Mononuclear cell (primary cell): Measurements from ENCODE around the gene ENDOU. TPM values are rescaled to one million over a fixed set of nuclear protein-coding genes. Genes with fewer than 3 reads are reported as not detected.
"Not testable (repeated sequence)": the region's sequence is repeated elsewhere in the genome, so short reads cannot be mapped to it uniquely, and the experiment has no call there.

Experiments used
- H3K27me3 ChIP-seq: 2 replicates; pipeline ENCODE4 v1.6.0; 2011; ENCODE audit warnings: low read length, control low read depth; ENCODE audit not compliant: insufficient read depth
- H3K4me1 ChIP-seq: 2 replicates; pipeline ENCODE4 v1.5.1; 2011; ENCODE audit warnings: mild to moderate bottlenecking, low read length, control low read depth; ENCODE audit not compliant: insufficient read depth
- H3K4me3 ChIP-seq: 2 replicates; pipeline ENCODE4 v1.5.1; 2011; ENCODE audit warnings: mild to moderate bottlenecking, low read length, moderate library complexity
- H3K9me3 ChIP-seq: 2 replicates; pipeline ENCODE4 v1.5.1; 2011; ENCODE audit warnings: low read depth, mild to moderate bottlenecking, control low read depth, low read length
- total RNA-seq: library from RNA; depleted of rRNA; stranded (reverse); fragments of >200 nt; gene quantifications from one replicate; pipeline ENCODE4 v1.2.3, GENCODE V29; 2012

ENDOU gene
- total RNA-seq, 1 donor: not detected

- Histone ChIP-seq H3K4me1 (peaks cover 65% of the 10 kb centered on the region), H3K9me3 (no peaks in the 10 kb centered on the region), H3K27me3 (no peaks in the 10 kb centered on the region), H3K4me3 (no peak overlapping the region)
These were observed 17.3 kb downstream of the ENDOU start for GRCh38 chr12:47707905-47708543.

GRCh38 chr12:47707355-47707754 lies 17.9 kb downstream of the ENDOU start:
- H3K27me3 ChIP-seq: no peaks in the 10 kb centered on the region
- H3K9me3 ChIP-seq: no peaks in the 10 kb centered on the region
- peaks cover 68% of the 10 kb centered on the region for H3K4me1 ChIP-seq
- H3K4me3 ChIP-seq: no peak overlapping the region

GRCh38 chr12:47705566-47706425 lies 19.5 kb downstream of the ENDOU start, which contains the start of gene RPAP3:
Gene RPAP3 (minus strand): TSS chr12:47706030. CDS start chr12:47702840, 3,190 bp downstream.
- Histone ChIP-seq H3K4me1 (peaks cover 63% of the 10 kb centered on the region), H3K4me3 (peak within 1 kb of the TSS; percentile 82), H3K27me3 (no peaks in the 10 kb centered on the region), H3K9me3 (no peaks in the 10 kb centered on the region)

- Histone ChIP-seq H3K4me3 (peak overlapping the region; percentile 82), H3K9me3 (no peaks in the 10 kb centered on the region), H3K27me3 (no peaks in the 10 kb centered on the region), H3K4me1 (peaks cover 57% of the 10 kb centered on the region)
These were observed 20.1 kb downstream of the ENDOU start for GRCh38 chr12:47705229-47705565.

GRCh38 chr12:47704719-47705118 lies 20.6 kb downstream of the ENDOU start:
- peak overlapping the region; percentile 82 for H3K4me3 ChIP-seq
- H3K4me1 ChIP-seq: peaks cover 52% of the 10 kb centered on the region
- no peaks in the 10 kb centered on the region for H3K9me3 ChIP-seq
- no peaks in the 10 kb centered on the region for H3K27me3 ChIP-seq

- H3K4me3 ChIP-seq: no peak overlapping the region
- H3K9me3 ChIP-seq: no peaks in the 10 kb centered on the region
- H3K4me1 ChIP-seq: peaks cover 32% of the 10 kb centered on the region
- no peaks in the 10 kb centered on the region for H3K27me3 ChIP-seq
These were observed 25.0 kb downstream of the ENDOU start for GRCh38 chr12:47700263-47700662.

GRCh38 chr12:47698631-47699030 lies 26.7 kb downstream of the ENDOU start:
- Histone ChIP-seq H3K27me3 (no peaks in the 10 kb centered on the region), H3K4me3 (no peak overlapping the region), H3K4me1 (peaks cover 19% of the 10 kb centered on the region), H3K9me3 (no peaks in the 10 kb centered on the region)

- peaks cover 13% of the 10 kb centered on the region for H3K4me1 ChIP-seq
- H3K27me3 ChIP-seq: no peaks in the 10 kb centered on the region
- no peak overlapping the region for H3K4me3 ChIP-seq
- H3K9me3 ChIP-seq: no peaks in the 10 kb centered on the region
These were observed 27.2 kb downstream of the ENDOU start for GRCh38 chr12:47698055-47698454.

GRCh38 chr12:47689215-47689614 lies 36.1 kb downstream of the ENDOU start:
- Histone ChIP-seq H3K4me3 (no peak overlapping the region), H3K27me3 (no peaks in the 10 kb centered on the region), H3K4me1 (no peaks in the 10 kb centered on the region), H3K9me3 (no peaks in the 10 kb centered on the region)

- no peaks in the 10 kb centered on the region for H3K27me3 ChIP-seq
- H3K4me1 ChIP-seq: no peaks in the 10 kb centered on the region
- no peak overlapping the region for H3K4me3 ChIP-seq
- no peaks in the 10 kb centered on the region for H3K9me3 ChIP-seq
These were observed 37.7 kb downstream of the ENDOU start for GRCh38 chr12:47687636-47688035.

GRCh38 chr12:47686645-47687240 lies 38.5 kb downstream of the ENDOU start:
- Histone ChIP-seq H3K4me3 (no peak overlapping the region), H3K4me1 (no peaks in the 10 kb centered on the region), H3K9me3 (no peaks in the 10 kb centered on the region), H3K27me3 (no peaks in the 10 kb centered on the region)

- H3K27me3 ChIP-seq: no peaks in the 10 kb centered on the region
- H3K4me3 ChIP-seq: no peak overlapping the region
These were observed 45.5 kb downstream of the ENDOU start for GRCh38 chr12:47679785-47680184.

GRCh38 chr12:47672068-47672467 lies 53.2 kb downstream of the ENDOU start:
- H3K4me3 ChIP-seq: no peak overlapping the region
- no peaks in the 10 kb centered on the region for H3K4me1 ChIP-seq
- no peaks in the 10 kb centered on the region for H3K9me3 ChIP-seq
- no peaks in the 10 kb centered on the region for H3K27me3 ChIP-seq

More at GRCh38 chr12:47679785-47680184, 45.5 kb downstream of the ENDOU start:
- Histone ChIP-seq H3K4me1 (no peaks in the 10 kb centered on the region), H3K9me3 (no peaks in the 10 kb centered on the region)

- H3K4me3 ChIP-seq, H3K9me3 ChIP-seq, H3K4me1 ChIP-seq, H3K27me3 ChIP-seq: not testable (repeated sequence)
These were observed 57.4 kb downstream of the ENDOU start for GRCh38 chr12:47667935-47668334.
